G401.6 (cell line): ENCODE data around the gene CCDC127.
"Not testable (repeated sequence)": the region's sequence is repeated elsewhere in the genome, so short reads cannot be mapped to it uniquely, and the experiment has no call there.

ENCODE experiments used
- FAIRE-seq: peaks from 2 replicates; lab custom pipeline; 2012; peaks lifted over from hg19 to GRCh38; lab: Jason Lieb, UNC

CCDC127 gene

GRCh38 chr5:171801-172331, 46.1 kb downstream of the CCDC127 start:
- no peak for FAIRE-seq

- FAIRE-seq, result no peak
Measured at GRCh38 chr5:170971-171800, 46.8 kb downstream of the CCDC127 start.

- FAIRE-seq, result no peak
Measured at GRCh38 chr5:169728-170094, 48.2 kb downstream of the CCDC127 start.

- FAIRE-seq, result no peak
Measured at GRCh38 chr5:169071-169727, 48.8 kb downstream of the CCDC127 start.

GRCh38 chr5:167982-168660, 49.8 kb downstream of the CCDC127 start:
- no peak for FAIRE-seq

- FAIRE-seq, result no peak
Measured at GRCh38 chr5:167511-167910, 50.4 kb downstream of the CCDC127 start.

GRCh38 chr5:166441-167372, 51.2 kb downstream of the CCDC127 start:
- FAIRE-seq, result no peak

GRCh38 chr5:164783-165182, 53.2 kb downstream of the CCDC127 start:
- FAIRE-seq, result not testable (repeated sequence)

GRCh38 chr5:164244-164643, 53.7 kb downstream of the CCDC127 start:
- no peak for FAIRE-seq

- FAIRE-seq, result no peak
Measured at GRCh38 chr5:163841-164240, 54.1 kb downstream of the CCDC127 start.

- no peak for FAIRE-seq
Measured at GRCh38 chr5:163338-163620, 54.7 kb downstream of the CCDC127 start.

- no peak for FAIRE-seq
Measured at GRCh38 chr5:162565-163337, 55.2 kb downstream of the CCDC127 start.

- no peak for FAIRE-seq
Measured at GRCh38 chr5:162190-162564, 55.8 kb downstream of the CCDC127 start.

- no peak for FAIRE-seq
Measured at GRCh38 chr5:161803-162110, 56.2 kb downstream of the CCDC127 start.

GRCh38 chr5:160921-161802, 56.8 kb downstream of the CCDC127 start:
- no peak for FAIRE-seq

- FAIRE-seq, result no peak
Measured at GRCh38 chr5:160173-160510, 57.8 kb downstream of the CCDC127 start.

GRCh38 chr5:159448-160172, 58.3 kb downstream of the CCDC127 start:
- FAIRE-seq, result no peak

GRCh38 chr5:158807-159447, 59.0 kb downstream of the CCDC127 start:
- no peak for FAIRE-seq

GRCh38 chr5:157801-158200, 60.2 kb downstream of the CCDC127 start:
- FAIRE-seq, result no peak
